A673 (cell line): ENCODE results near the gene SLC5A4.

Experiments used
- EZH2 ChIP-seq: fragments of 200-600 bp; sonication (generic); IDR thresholded peaks from 2 replicates; pipeline ENCODE4 v1.6.1; 2017; ENCODE audit warnings: borderline replicate concordance, low read depth, mild to moderate bottlenecking, mixed read lengths, antibody characterized with exemption, low read length; ENCODE audit not compliant: poor library complexity, severe bottlenecking
- TF ChIP-seq, protein P1 (sequence below): fragments of 300-800, 200-600 bp; sonication (generic); conservative IDR thresholded peaks from 2 replicates; pipeline ENCODE4 v1.5.1; 2017; ENCODE audit warnings: low read depth, mild to moderate bottlenecking, antibody characterized with exemption, low read length, moderate library complexity, mixed read lengths

DNA sequence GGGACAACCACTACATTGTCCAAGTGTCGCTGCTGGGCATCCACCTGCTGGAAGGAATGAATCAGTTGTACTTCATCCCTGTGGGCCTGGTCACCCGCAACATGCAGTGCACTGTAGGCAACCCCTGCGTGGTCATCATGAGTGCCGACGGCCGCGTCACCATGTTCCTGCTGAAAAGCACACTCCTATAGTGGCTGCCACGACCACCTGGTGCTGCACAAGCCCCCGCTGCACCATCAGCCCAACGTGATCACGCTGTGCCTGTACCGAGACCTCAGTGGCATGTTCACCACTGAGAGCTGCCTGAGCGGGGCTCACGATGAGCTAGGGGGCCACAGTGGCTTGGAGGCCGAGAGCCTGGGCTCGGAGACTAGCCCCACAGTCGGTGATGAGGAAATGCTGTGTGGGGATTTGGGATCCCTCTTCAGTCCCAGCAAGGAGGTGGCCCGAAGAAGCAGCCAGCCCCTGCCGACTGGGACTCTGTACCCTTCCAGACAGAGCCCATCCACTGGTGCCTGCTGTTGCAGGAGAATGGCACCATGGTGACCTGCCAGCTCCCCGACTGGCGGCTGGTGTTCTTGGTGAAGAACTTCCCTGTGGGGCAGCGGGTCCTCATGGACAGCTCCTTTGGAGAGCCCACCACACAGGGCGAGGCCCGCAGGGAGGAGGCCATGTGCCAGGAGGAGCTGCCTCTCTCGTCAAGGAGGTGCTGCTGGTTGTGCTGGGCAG lies 15.7 kb upstream of the SLC5A4 start:
- TF ChIP-seq, protein P1, sequence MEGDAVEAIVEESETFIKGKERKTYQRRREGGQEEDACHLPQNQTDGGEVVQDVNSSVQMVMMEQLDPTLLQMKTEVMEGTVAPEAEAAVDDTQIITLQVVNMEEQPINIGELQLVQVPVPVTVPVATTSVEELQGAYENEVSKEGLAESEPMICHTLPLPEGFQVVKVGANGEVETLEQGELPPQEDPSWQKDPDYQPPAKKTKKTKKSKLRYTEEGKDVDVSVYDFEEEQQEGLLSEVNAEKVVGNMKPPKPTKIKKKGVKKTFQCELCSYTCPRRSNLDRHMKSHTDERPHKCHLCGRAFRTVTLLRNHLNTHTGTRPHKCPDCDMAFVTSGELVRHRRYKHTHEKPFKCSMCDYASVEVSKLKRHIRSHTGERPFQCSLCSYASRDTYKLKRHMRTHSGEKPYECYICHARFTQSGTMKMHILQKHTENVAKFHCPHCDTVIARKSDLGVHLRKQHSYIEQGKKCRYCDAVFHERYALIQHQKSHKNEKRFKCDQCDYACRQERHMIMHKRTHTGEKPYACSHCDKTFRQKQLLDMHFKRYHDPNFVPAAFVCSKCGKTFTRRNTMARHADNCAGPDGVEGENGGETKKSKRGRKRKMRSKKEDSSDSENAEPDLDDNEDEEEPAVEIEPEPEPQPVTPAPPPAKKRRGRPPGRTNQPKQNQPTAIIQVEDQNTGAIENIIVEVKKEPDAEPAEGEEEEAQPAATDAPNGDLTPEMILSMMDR = no peak
- no peak for TF ChIP-seq EZH2
